ENCODE measurements around the gene MTOR.
"Not testable (repeated sequence)": the region's sequence is repeated elsewhere in the genome, so short reads cannot be mapped to it uniquely, and the experiment has no call there.

MTOR gene

DNA sequence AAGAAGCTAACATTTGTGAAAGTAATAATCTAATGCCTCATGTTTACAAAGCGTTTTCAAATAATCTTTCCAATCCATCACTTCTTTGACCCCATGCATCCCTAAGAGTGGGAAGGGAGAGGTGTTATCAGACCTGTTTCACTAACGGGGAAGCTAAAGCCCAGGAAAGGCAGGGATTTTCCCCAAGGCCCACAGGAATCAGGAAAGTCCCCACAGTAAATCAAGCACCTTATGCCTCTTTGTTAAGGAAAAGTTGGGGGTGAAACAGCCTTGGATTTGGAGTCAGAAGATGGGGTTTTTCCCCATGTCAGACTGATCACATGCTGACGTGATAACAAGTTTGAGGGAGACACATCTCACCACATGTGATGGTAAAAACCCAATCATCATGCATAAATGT is 93.1 kb downstream of the MTOR start:
- Histone ChIP-seq H2AFZ (ENCODE audit: low read length) (no peak overlapping the region), H3K36me3 (ENCODE audit: insufficient read depth, low read length) (peaks cover 6% of the 10 kb centered on the region; the same call in 1 of the 2 replicates), H3K9me3 (ENCODE audit: insufficient read depth, low read depth, low read length) (no peaks in the 10 kb centered on the region), H4K20me1 (ENCODE audit: insufficient read depth, low read length, poor library complexity, severe bottlenecking) (no peaks in the 10 kb centered on the region), H3K79me2 (ENCODE audit: insufficient read depth, low read length) (no peaks in the 10 kb centered on the region), H3K27me3 (ENCODE audit: insufficient read depth, low read length, poor library complexity, severe bottlenecking) (no peaks in the 10 kb centered on the region), H3K9ac (ENCODE audit: low read depth, low read length, poor library complexity, severe bottlenecking) (no peak overlapping the region), H3K4me3 (ENCODE audit: low read length, poor library complexity, severe bottlenecking) (no peak overlapping the region), H3K4me1 (ENCODE audit: insufficient read depth, low read length, poor library complexity, severe bottlenecking) (no peaks in the 10 kb centered on the region), H3K9me2 (replicated peaks; ENCODE audit: low read depth, low read length) (no peaks in the 10 kb centered on the region), H3F3A (ENCODE audit: low read depth) (no peaks in the 10 kb centered on the region), H3K4me2 (ENCODE audit: low read depth, low read length, poor library complexity, severe bottlenecking) (no peak overlapping the region)
- TF ChIP-seq, protein P1, sequence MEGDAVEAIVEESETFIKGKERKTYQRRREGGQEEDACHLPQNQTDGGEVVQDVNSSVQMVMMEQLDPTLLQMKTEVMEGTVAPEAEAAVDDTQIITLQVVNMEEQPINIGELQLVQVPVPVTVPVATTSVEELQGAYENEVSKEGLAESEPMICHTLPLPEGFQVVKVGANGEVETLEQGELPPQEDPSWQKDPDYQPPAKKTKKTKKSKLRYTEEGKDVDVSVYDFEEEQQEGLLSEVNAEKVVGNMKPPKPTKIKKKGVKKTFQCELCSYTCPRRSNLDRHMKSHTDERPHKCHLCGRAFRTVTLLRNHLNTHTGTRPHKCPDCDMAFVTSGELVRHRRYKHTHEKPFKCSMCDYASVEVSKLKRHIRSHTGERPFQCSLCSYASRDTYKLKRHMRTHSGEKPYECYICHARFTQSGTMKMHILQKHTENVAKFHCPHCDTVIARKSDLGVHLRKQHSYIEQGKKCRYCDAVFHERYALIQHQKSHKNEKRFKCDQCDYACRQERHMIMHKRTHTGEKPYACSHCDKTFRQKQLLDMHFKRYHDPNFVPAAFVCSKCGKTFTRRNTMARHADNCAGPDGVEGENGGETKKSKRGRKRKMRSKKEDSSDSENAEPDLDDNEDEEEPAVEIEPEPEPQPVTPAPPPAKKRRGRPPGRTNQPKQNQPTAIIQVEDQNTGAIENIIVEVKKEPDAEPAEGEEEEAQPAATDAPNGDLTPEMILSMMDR (conservative IDR thresholded peaks at IDR 0.05; ENCODE audit: low read length), result no peak
- no peak for TF ChIP-seq EZH2phosphoT487 (IDR thresholded peaks at IDR 0.05; ENCODE audit: borderline replicate concordance)

DNA sequence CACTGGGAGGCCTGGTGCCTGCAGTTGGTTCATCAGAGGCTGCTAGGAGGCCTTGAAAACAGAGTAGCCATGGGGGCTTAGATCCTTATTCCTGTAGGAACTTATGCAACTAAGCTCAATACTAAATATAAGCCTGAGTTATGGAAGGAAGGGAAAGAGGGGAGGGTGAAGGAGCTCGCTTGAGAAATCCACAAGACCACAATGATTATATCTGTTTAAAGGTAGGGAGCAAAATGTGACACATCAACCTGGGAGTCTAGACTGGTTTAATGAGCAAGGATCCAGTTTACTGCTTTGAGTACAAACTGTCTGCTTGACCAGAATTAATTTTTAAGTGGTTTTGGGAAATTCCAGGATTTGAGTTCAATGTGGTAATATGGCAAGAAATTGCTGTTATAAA is 93.6 kb downstream of the MTOR start:
- H3K4me3 ChIP-seq (ENCODE audit: low read length, poor library complexity, severe bottlenecking), result no peak overlapping the region
- H3K27me3 ChIP-seq (ENCODE audit: insufficient read depth, low read length, poor library complexity, severe bottlenecking), result no peaks in the 10 kb centered on the region
- H3K79me2 ChIP-seq (ENCODE audit: insufficient read depth, low read length), result no peaks in the 10 kb centered on the region
- no peak overlapping the region for H3K4me2 ChIP-seq (ENCODE audit: low read depth, low read length, poor library complexity, severe bottlenecking)
- no peak overlapping the region for H3K9ac ChIP-seq (ENCODE audit: low read depth, low read length, poor library complexity, severe bottlenecking)
- no peaks in the 10 kb centered on the region for H3K4me1 ChIP-seq (ENCODE audit: insufficient read depth, low read length, poor library complexity, severe bottlenecking)
- no peak overlapping the region for H2AFZ ChIP-seq (ENCODE audit: low read length)
- H4K20me1 ChIP-seq (ENCODE audit: insufficient read depth, low read length, poor library complexity, severe bottlenecking), result no peaks in the 10 kb centered on the region
- no peaks in the 10 kb centered on the region for H3K9me3 ChIP-seq (ENCODE audit: insufficient read depth, low read depth, low read length)
- no peak for TF ChIP-seq EZH2phosphoT487 (IDR thresholded peaks at IDR 0.05; ENCODE audit: borderline replicate concordance)
- TF ChIP-seq, protein P1 (conservative IDR thresholded peaks at IDR 0.05; ENCODE audit: low read length), result no peak
- H3K9me2 ChIP-seq (replicated peaks; ENCODE audit: low read depth, low read length), result no peaks in the 10 kb centered on the region
- no peaks in the 10 kb centered on the region for H3F3A ChIP-seq (ENCODE audit: low read depth)
- peaks cover 6% of the 10 kb centered on the region; the same call in 1 of the 2 replicates for H3K36me3 ChIP-seq (ENCODE audit: insufficient read depth, low read length)

DNA sequence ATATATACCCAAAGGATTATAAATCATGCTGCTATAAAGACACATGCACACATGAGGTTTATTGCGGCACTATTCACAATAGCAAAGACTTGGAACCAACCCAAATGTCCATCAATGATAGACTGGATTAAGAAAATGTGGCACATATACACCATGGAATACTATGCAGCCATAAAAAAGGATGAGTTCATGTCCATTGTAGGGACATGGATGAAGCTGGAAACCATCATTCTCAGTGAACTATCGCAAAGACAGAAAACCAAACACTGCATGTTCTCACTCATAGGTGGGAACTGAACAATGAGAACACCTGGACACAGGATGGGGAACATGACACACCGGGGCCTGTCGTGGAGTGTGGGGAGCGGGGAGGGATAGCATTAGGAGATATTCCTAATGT is 95.6 kb downstream of the MTOR start:
- not testable (repeated sequence) for H4K20me1 ChIP-seq (ENCODE audit: insufficient read depth, low read length, poor library complexity, severe bottlenecking); H3K4me3 ChIP-seq (ENCODE audit: low read length, poor library complexity, severe bottlenecking); H3K36me3 ChIP-seq (ENCODE audit: insufficient read depth, low read length); H2AFZ ChIP-seq (ENCODE audit: low read length); H3K79me2 ChIP-seq (ENCODE audit: insufficient read depth, low read length); H3K27me3 ChIP-seq (ENCODE audit: insufficient read depth, low read length, poor library complexity, severe bottlenecking); H3K9me2 ChIP-seq (replicated peaks; ENCODE audit: low read depth, low read length); H3K9ac ChIP-seq (ENCODE audit: low read depth, low read length, poor library complexity, severe bottlenecking); H3K9me3 ChIP-seq (ENCODE audit: insufficient read depth, low read depth, low read length); H3F3A ChIP-seq (ENCODE audit: low read depth); H3K4me2 ChIP-seq (ENCODE audit: low read depth, low read length, poor library complexity, severe bottlenecking); H3K4me1 ChIP-seq (ENCODE audit: insufficient read depth, low read length, poor library complexity, severe bottlenecking)

DNA sequence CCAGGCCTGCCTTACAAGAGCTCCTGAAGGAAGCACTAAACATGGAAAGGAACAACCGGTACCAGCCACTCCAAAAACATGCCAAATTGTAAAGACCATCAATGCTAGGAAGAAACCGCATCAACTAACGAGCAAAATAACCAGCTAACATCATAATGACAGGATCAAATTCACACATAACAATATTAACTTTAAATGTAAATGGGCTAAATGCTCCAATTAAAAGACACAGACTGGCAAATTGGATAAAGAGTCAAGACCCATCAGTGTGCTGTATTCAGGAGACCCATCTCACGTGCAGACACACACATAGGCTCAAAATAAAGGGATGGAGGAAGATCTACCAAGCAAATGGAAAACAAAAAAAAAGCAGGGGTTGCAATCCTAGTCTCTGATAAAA is 99.6 kb downstream of the MTOR start:
- not testable (repeated sequence) for H3K79me2 ChIP-seq (ENCODE audit: insufficient read depth, low read length); H3K9ac ChIP-seq (ENCODE audit: low read depth, low read length, poor library complexity, severe bottlenecking); H3K4me3 ChIP-seq (ENCODE audit: low read length, poor library complexity, severe bottlenecking); H3K4me1 ChIP-seq (ENCODE audit: insufficient read depth, low read length, poor library complexity, severe bottlenecking); H3K36me3 ChIP-seq (ENCODE audit: insufficient read depth, low read length); H2AFZ ChIP-seq (ENCODE audit: low read length); H3K4me2 ChIP-seq (ENCODE audit: low read depth, low read length, poor library complexity, severe bottlenecking); H3K9me2 ChIP-seq (replicated peaks; ENCODE audit: low read depth, low read length); H3F3A ChIP-seq (ENCODE audit: low read depth); H3K9me3 ChIP-seq (ENCODE audit: insufficient read depth, low read depth, low read length); H4K20me1 ChIP-seq (ENCODE audit: insufficient read depth, low read length, poor library complexity, severe bottlenecking); H3K27me3 ChIP-seq (ENCODE audit: insufficient read depth, low read length, poor library complexity, severe bottlenecking)
